GM21576 (cell line): ENCODE data around the gene MT1B.
"Not testable (repeated sequence)": the region's sequence is repeated elsewhere in the genome, so short reads cannot be mapped to it uniquely, and the experiment has no call there.

Experiments
- ATAC-seq: cut with Tn5 transposase; IDR thresholded peaks from one replicate; pipeline ENCODE4 v1.9.1; 2021; ENCODE audit warnings: mild to moderate bottlenecking, moderate library complexity; ENCODE audit not compliant: unreplicated experiment

MT1B gene

GRCh38 chr16:56618138-56618537 is 33.5 kb upstream of the MT1B start:
- no peak for ATAC-seq

GRCh38 chr16:56620339-56620897 is 31.3 kb upstream of the MT1B start:
- no peak for ATAC-seq

GRCh38 chr16:56621665-56622445 is 29.8 kb upstream of the MT1B start:
- not testable (repeated sequence) for ATAC-seq

- ATAC-seq: not testable (repeated sequence)
Observed at GRCh38 chr16:56623184-56623583, 28.5 kb upstream of the MT1B start.

GRCh38 chr16:56623637-56624036 is 28.0 kb upstream of the MT1B start:
- ATAC-seq: no peak

- ATAC-seq: no peak
Observed at GRCh38 chr16:56625140-56625942, 26.3 kb upstream of the MT1B start, which contains the start of gene MT1E. Gene MT1E, plus strand, starts transcription at chr16:56625781. Its CDS starts 71 bp downstream, at chr16:56625852.

- ATAC-seq: no peak
Observed at GRCh38 chr16:56625943-56626654, 25.6 kb upstream of the MT1B start.

GRCh38 chr16:56626685-56627084 is 25.0 kb upstream of the MT1B start:
- ATAC-seq: no peak

GRCh38 chr16:56628486-56629350 is 23.0 kb upstream of the MT1B start:
- ATAC-seq: no peak

GRCh38 chr16:56629531-56629930 is 22.2 kb upstream of the MT1B start:
- no peak for ATAC-seq

- peak; percentile 88 for ATAC-seq
Observed at GRCh38 chr16:56630134-56630533, 21.6 kb upstream of the MT1B start.

GRCh38 chr16:56631197-56631596 is 20.5 kb upstream of the MT1B start:
- ATAC-seq: no peak

GRCh38 chr16:56631832-56632155 is 19.9 kb upstream of the MT1B start:
- ATAC-seq: no peak

- no peak for ATAC-seq
Observed at GRCh38 chr16:56632156-56632847, 19.4 kb upstream of the MT1B start, which contains the start of gene MT1M. Gene MT1M, plus strand, starts transcription at chr16:56632659. Its CDS starts 73 bp downstream, at chr16:56632732.

GRCh38 chr16:56632848-56633365 is 18.8 kb upstream of the MT1B start:
- no peak for ATAC-seq

- no peak for ATAC-seq
Observed at GRCh38 chr16:56633535-56633934, 18.2 kb upstream of the MT1B start.

- ATAC-seq: no peak
Observed at GRCh38 chr16:56634715-56635440, 16.8 kb upstream of the MT1B start.

GRCh38 chr16:56635441-56635967 is 16.2 kb upstream of the MT1B start:
- no peak for ATAC-seq
